GM19099 (cell line): ENCODE data around the gene GOLGA5.

Experiments used
- POLR2A ChIP-seq: IDR thresholded peaks from 3 replicates; pipeline ENCODE4 v1.6.1; 2011; ENCODE audit warnings: low read depth; ENCODE audit not compliant: insufficient read length; ENCODE audit errors: extremely low read depth

GOLGA5 gene

GRCh38 chr14:92863286-92864080 is 69.4 kb downstream of the GOLGA5 start:
- no peak for TF ChIP-seq POLR2A

DNA sequence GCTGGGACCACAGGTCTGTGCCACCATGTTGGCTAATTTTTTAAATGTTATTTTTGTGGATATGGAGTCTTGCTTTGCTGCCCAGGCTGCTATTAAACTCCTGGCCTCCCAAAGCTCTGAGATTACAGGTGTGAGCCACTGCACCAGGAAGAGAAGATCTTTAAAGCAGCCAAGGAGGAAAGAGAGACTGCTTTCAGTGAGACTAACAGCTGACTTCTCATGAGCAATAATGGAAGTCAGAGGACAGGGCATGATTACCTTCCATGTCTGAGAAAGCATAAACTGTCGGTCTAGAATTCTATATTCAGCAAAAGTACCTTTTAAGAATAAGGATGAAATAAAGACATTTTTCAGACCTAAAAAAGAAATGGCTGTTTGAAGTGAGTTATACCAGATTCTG is 71.6 kb downstream of the GOLGA5 start:
- no peak for TF ChIP-seq POLR2A

DNA sequence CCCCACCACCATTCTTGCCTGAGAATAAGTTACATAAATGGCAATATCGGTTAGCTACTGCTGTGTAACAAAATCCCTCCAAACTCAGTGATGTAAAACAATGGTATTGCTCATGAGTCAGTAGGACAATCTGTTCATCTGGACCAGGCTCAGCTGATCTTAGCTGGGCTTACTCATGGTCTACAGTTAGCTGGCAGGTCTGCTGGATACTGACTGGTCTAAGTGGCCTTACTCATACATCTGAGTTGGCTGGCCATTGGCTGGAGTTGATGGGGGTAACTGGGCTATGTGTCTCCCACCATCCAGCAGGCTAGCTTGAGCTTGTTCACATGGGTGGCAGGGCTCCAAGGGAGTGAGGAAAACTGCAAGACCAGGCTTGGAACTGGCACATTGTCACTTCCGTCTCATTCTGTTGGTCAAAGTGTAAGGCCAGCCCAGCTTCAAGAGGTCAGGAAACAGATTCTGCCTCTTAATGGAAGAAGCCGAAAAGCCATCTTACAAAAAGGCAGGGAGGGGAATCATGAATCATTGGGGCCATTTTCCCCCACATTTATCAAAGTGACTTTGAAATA is 72.2 kb downstream of the GOLGA5 start:
- no peak for TF ChIP-seq POLR2A

- no peak for TF ChIP-seq POLR2A
These were observed 73.1 kb downstream of the GOLGA5 start for GRCh38 chr14:92866901-92867865.

GRCh38 chr14:92874962-92875661 is 81.0 kb downstream of the GOLGA5 start:
- TF ChIP-seq POLR2A, result no peak

GRCh38 chr14:92877757-92878431 is 83.8 kb downstream of the GOLGA5 start:
- no peak for TF ChIP-seq POLR2A

GRCh38 chr14:92880351-92880750 is 86.2 kb downstream of the GOLGA5 start:
- no peak for TF ChIP-seq POLR2A

- no peak for TF ChIP-seq POLR2A
These were observed 86.7 kb downstream of the GOLGA5 start for GRCh38 chr14:92880851-92881250.

GRCh38 chr14:92883066-92883465 is 89.0 kb downstream of the GOLGA5 start:
- TF ChIP-seq POLR2A, result no peak

GRCh38 chr14:92884410-92884809 is 90.3 kb downstream of the GOLGA5 start:
- no peak for TF ChIP-seq POLR2A

- TF ChIP-seq POLR2A, result no peak
These were observed 91.4 kb downstream of the GOLGA5 start for GRCh38 chr14:92885279-92886061.

DNA sequence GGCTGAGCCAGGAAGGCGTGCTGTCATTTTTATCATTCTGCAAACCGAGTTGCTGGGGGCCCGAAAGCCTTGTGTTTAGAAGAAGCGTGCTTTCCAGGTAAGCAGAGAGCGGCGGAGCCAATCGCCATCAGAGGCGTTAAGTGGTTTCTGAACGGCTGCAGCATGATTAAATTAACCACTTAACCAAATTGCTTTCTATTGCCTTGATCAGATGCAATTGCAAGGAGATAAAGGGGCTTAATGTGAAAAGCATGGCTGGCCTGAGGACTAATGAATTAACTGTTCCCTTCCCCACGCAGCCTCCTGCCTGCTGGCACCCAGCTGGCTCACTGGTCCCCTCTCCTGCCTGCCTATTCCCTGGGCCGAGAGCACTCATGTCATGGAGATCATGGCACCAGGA is 92.2 kb downstream of the GOLGA5 start:
- TF ChIP-seq POLR2A, result no peak

- no peak for TF ChIP-seq POLR2A
These were observed 93.1 kb downstream of the GOLGA5 start for GRCh38 chr14:92887157-92887556.
